Psoas muscle (tissue), 8 donors: Measurements from ENCODE around the gene MTHFSD. TPM values are rescaled to one million over a fixed set of nuclear protein-coding genes. Genes with fewer than 3 reads are reported as not detected.
A peak's percentile ranks its signal among the peaks of the same experiment; 100 is the strongest.

ENCODE experiments used
- ATAC-seq, 4 donors: fragments of 200-7000 bp; cut with Tn5 transposase; one replicate each; pipeline ENCODE4 v1.9.1; 2020; ENCODE audit warnings: moderate library complexity in 3 of 4, mild to moderate bottlenecking in 2 of 4
- DNase-seq, 2 donors: peaks; one replicate each; pipeline ENCODE4 v3.0.0-alpha.2; 2020
- H3K27ac ChIP-seq: fragments of 200-600 bp; one replicate; pipeline ENCODE4 v1.8.0; 2022
- H3K27me3 ChIP-seq, 3 donors: fragments of 200-600 bp in 1 of 3; one replicate each; pipeline versions ENCODE4 v1.6.1 to v1.8.0; 2013 to 2022; ENCODE audit warnings: low read length in 2 of 3, mild to moderate bottlenecking in 2 of 3, moderate library complexity in 1 of 3; ENCODE audit not compliant: insufficient read depth in 3 of 3
- H3K36me3 ChIP-seq, 2 donors: fragments of 200-600 bp in 1 of 2; one replicate each; pipeline versions ENCODE4 v1.6.1 to v1.8.0; 2013 to 2022; ENCODE audit warnings: low read depth in 1 of 2, mild to moderate bottlenecking in 1 of 2, moderate library complexity in 1 of 2; ENCODE audit not compliant: insufficient read depth in 1 of 2
- H3K4me1 ChIP-seq: fragments of 200-600 bp; one replicate; pipeline ENCODE4 v1.8.0; 2022
- H3K4me3 ChIP-seq: fragments of 200-600 bp; one replicate; pipeline ENCODE4 v1.8.0; 2022; ENCODE audit warnings: mild to moderate bottlenecking
- H3K9me3 ChIP-seq: fragments of 200-600 bp; one replicate; pipeline ENCODE4 v1.8.0; 2022
- CTCF ChIP-seq: fragments of 200-600 bp; IDR thresholded peaks from one replicate; pipeline ENCODE4 v1.8.0; 2022; ENCODE audit warnings: antibody characterized with exemption
- WGBS, 3 donors: extraction: QIAGEN DNeasy Blood & Tissue Kit; methylation state at CpG; one replicate each; pipeline versions ENCODE4 v1.1.6 to v1.1.7; 2013; 5-methylcytosine and 5-hydroxymethylcytosine counted together
- intact Hi-C, 2 donors: fragments of 100-400 bp; cut with DNase I; formaldehyde crosslinking; loops; one replicate each; pipeline versions ENCODE4 v1.11.0 to v1.14.2; 2022
- long read RNA-seq, 2 donors: library from polyadenylated mRNA; unstranded; transcript quantifications; one replicate each; pipeline ENCODE4 v2.0.0, GENCODE V29; 2021
- polyA plus RNA-seq, 3 donors: library from polyadenylated mRNA; stranded (reverse); fragments of 200-250 nt; gene quantifications; one replicate each; pipeline ENCODE4 v1.2.3, GENCODE V29; 2013
- total RNA-seq, 4 donors: library from RNA; stranded (reverse); fragmentation: NEBNext Ultra II Directional in 2 of 4; extraction: Animal tissue kit (Norgen Biotek cat#: 25700) in 2 of 4; gene quantifications; one replicate each; pipeline versions ENCODE4 v1.2.1 to v1.2.4, GENCODE V29; 2021 to 2023
- donor health status: healthy with polysubstance abuse.
- donor health status: DM: no; HTN: no; CAD: no; lungs with moderate emphysema.
- donor health status: Bipolar disorder and iron deficiency.
- donor health status: healthy.
- donor health status: DM: yes; HTN: yes; CAD: no.
- donor health status: DM: no; HTN: no; CAD: no.
- donor health status: DM: no; HTN: no; CAD: no.
- donor health status: DM: yes; HTN: yes; CAD: no.

The MTHFSD gene
- total RNA-seq (10 to 100 TPM in 2 of 4 donors, 1 to 10 TPM in 2; 6.8 to 15.8 (median 11.5) TPM), polyA plus RNA-seq (10 to 100 TPM in 1 of 3 donors, 1 to 10 TPM in 2; 4.3 to 16.0 (median 8.0) TPM)
- long read RNA-seq, donor 1, partial matches to known transcripts: 0 of 5 reads
- long read RNA-seq, donor 1, other reads (novel, unspliced or antisense): 1 of 5 reads
- long read RNA-seq, donor 2, transcript MTHFSD-219 (1 exons, 3,623 nt): major isoform, 5 of 16 reads
- long read RNA-seq, donor 2, partial matches to known transcripts: 3 of 16 reads
- long read RNA-seq, donor 2, other reads (novel, unspliced or antisense): 2 of 16 reads

- 3 to 4% (median 3%) methylated on average over 66 to 70 of the region's 70 CpGs for WGBS, 3 donors
- intact Hi-C loops: no loop called here
- ATAC-seq: peak; percentile 94 to 99 (median 96)
- DNase-seq: peak; percentile 95 to 98
- Histone ChIP-seq H3K27ac (peak within 1 kb of the TSS; percentile 94), H3K4me3 (peak within 1 kb of the TSS; percentile 92), H3K36me3 (peaks cover 0 to 31% of the 10 kb centered on the region in 2 donors), H3K4me1 (peaks cover 10% of the 10 kb centered on the region), H3K27me3 (peaks cover 0 to 9% (median 0%) of the 10 kb centered on the region in 3 donors), H3K9me3 (no peaks in the 10 kb centered on the region)
- TF ChIP-seq CTCF: no peak
These were observed at the start of gene MTHFSD for GRCh38 chr16:86554917-86555703. Gene MTHFSD (minus strand): TSS chr16:86555235. CDS start chr16:86555184, 51 bp downstream.

- DNase-seq: no peak
- Histone ChIP-seq H3K4me1 (no peaks in the 10 kb centered on the region), H3K4me3 (no peak overlapping the region), H3K27me3 (peaks cover 0 to 32% (median 4%) of the 10 kb centered on the region in 3 donors), H3K36me3 (no peaks in the 10 kb centered on the region), H3K27ac (no peak overlapping the region), H3K9me3 (no peaks in the 10 kb centered on the region)
- intact Hi-C loops: no loop called here
- WGBS, 3 donors: 75 to 79% (median 78%) methylated on average over 16 of the region's 16 CpGs
- ATAC-seq: no peak
- no peak for TF ChIP-seq CTCF
These were observed 49.6 kb upstream of the MTHFSD start for GRCh38 chr16:86604436-86605193.

GRCh38 chr16:86602521-86602920 is 47.5 kb upstream of the MTHFSD start:
- DNase-seq (no peak), ATAC-seq (no peak)
- no peak overlapping the region for H3K27ac ChIP-seq
- no peak overlapping the region for H3K4me3 ChIP-seq
- H3K9me3 ChIP-seq: no peaks in the 10 kb centered on the region
- WGBS, 3 donors: 83 to 86% (median 83%) methylated on average over 4 of the region's 4 CpGs
- peaks cover 0 to 37% (median 7%) of the 10 kb centered on the region in 3 donors for H3K27me3 ChIP-seq
- no peak for TF ChIP-seq CTCF
- H3K4me1 ChIP-seq: no peaks in the 10 kb centered on the region
- intact Hi-C loops: no loop called here
- H3K36me3 ChIP-seq: no peaks in the 10 kb centered on the region

- WGBS, 3 donors: 77 to 86% (median 83%) methylated on average over 2 of the region's 2 CpGs
- no peak overlapping the region for H3K4me3 ChIP-seq
- H3K27ac ChIP-seq: no peak overlapping the region
- no peaks in the 10 kb centered on the region for H3K4me1 ChIP-seq
- no peaks in the 10 kb centered on the region for H3K36me3 ChIP-seq
- no peak for TF ChIP-seq CTCF
- DNase-seq: no peak
- no peaks in the 10 kb centered on the region for H3K9me3 ChIP-seq
- H3K27me3 ChIP-seq: peaks cover 0 to 37% (median 7%) of the 10 kb centered on the region in 3 donors
- intact Hi-C loops: no loop called here
- ATAC-seq: no peak
These were observed 46.3 kb upstream of the MTHFSD start for GRCh38 chr16:86601356-86601755.
